Mesenchymal stem cell (in vitro differentiated cells and primary cell): Measurements from ENCODE around the gene ALAS2.

Experiments
- DNase-seq: peaks from one replicate; pipeline ENCODE4 v3.0.0-alpha.2; 2013
- H2AFZ ChIP-seq: one replicate; pipeline ENCODE4 v1.6.1; 2013; ENCODE audit warnings: low read depth, mild to moderate bottlenecking, control low read depth, inconsistent platforms, low read length, moderate library complexity
- H2AK5ac ChIP-seq: 2 replicates; pipeline ENCODE4 v1.6.1; 2013; ENCODE audit warnings: low read length, moderate library complexity, mild to moderate bottlenecking, inconsistent platforms; ENCODE audit not compliant: severe bottlenecking
- H2BK120ac ChIP-seq: one replicate; pipeline ENCODE4 v1.6.1; 2013; ENCODE audit warnings: low read depth, mild to moderate bottlenecking, inconsistent platforms, low read length, moderate library complexity
- H2BK12ac ChIP-seq, 2 experiments: one replicate each; pipeline ENCODE4 v1.6.1; 2013; ENCODE audit warnings: inconsistent platforms in 2 of 2, low read length in 2 of 2, mild to moderate bottlenecking in 2 of 2, moderate library complexity in 2 of 2, control low read depth in 1 of 2
- H2BK15ac ChIP-seq: one replicate; pipeline ENCODE4 v1.6.1; 2013; ENCODE audit warnings: mild to moderate bottlenecking, low read depth, inconsistent platforms; ENCODE audit not compliant: poor library complexity, severe bottlenecking
- H2BK5ac ChIP-seq: 2 replicates; pipeline ENCODE4 v1.6.1; 2013; ENCODE audit warnings: low read depth, mild to moderate bottlenecking, low read length, control low read depth, inconsistent platforms; ENCODE audit not compliant: poor library complexity, severe bottlenecking
- H3K14ac ChIP-seq, 2 experiments: one replicate each; pipeline ENCODE4 v1.6.1; 2013; ENCODE audit warnings: inconsistent platforms in 2 of 2, low read length in 2 of 2, control low read depth in 1 of 2, mild to moderate bottlenecking in 1 of 2, moderate library complexity in 1 of 2
- H3K18ac ChIP-seq, 2 experiments: one replicate each; pipeline ENCODE4 v1.6.1; 2013; ENCODE audit warnings: inconsistent platforms in 2 of 2, low read length in 2 of 2, control low read depth in 1 of 2, low read depth in 1 of 2, mild to moderate bottlenecking in 1 of 2
- H3K23ac ChIP-seq, 2 experiments: one replicate each; pipeline ENCODE4 v1.6.1; 2013; ENCODE audit warnings: inconsistent platforms in 2 of 2, low read length in 2 of 2, mild to moderate bottlenecking in 2 of 2, moderate library complexity in 2 of 2, control low read depth in 1 of 2
- H3K27ac ChIP-seq: 2 replicates; pipeline ENCODE4 v1.5.1; 2013; ENCODE audit warnings: mild to moderate bottlenecking, moderate library complexity, low read length, control low read depth, inconsistent platforms; ENCODE audit not compliant: poor library complexity, severe bottlenecking
- H3K27me3 ChIP-seq, 2 experiments: 2 replicates each; pipeline versions ENCODE4 v1.6.1 to v1.7.0; 2013; ENCODE audit warnings: low read length in 2 of 2, mild to moderate bottlenecking in 2 of 2, moderate library complexity in 2 of 2, control low read depth in 1 of 2, inconsistent platforms in 1 of 2; ENCODE audit not compliant: control insufficient read depth in 1 of 2, insufficient read depth in 1 of 2
- H3K36me3 ChIP-seq, 2 experiments: 2 replicates each; pipeline versions ENCODE4 v1.6.1 to v1.7.0; 2013; ENCODE audit warnings: low read length in 2 of 2, control low read depth in 1 of 2, inconsistent platforms in 1 of 2, low read depth in 1 of 2, mild to moderate bottlenecking in 1 of 2; ENCODE audit not compliant: insufficient read depth in 2 of 2, control insufficient read depth in 1 of 2
- H3K4ac ChIP-seq, 2 experiments: one replicate each; pipeline ENCODE4 v1.6.1; 2013; ENCODE audit warnings: inconsistent platforms in 2 of 2, low read length in 2 of 2, mild to moderate bottlenecking in 2 of 2, moderate library complexity in 2 of 2, control low read depth in 1 of 2, low read depth in 1 of 2
- H3K4me1 ChIP-seq: 2 replicates; pipeline ENCODE4 v1.6.1; 2013; ENCODE audit warnings: low read depth, low read length, control low read depth; ENCODE audit not compliant: control insufficient read depth, insufficient read depth
- H3K4me2 ChIP-seq: 2 replicates; pipeline ENCODE4 v1.6.1; 2013; ENCODE audit warnings: low read length, mild to moderate bottlenecking, inconsistent platforms; ENCODE audit not compliant: poor library complexity, severe bottlenecking
- H3K4me3 ChIP-seq, 2 experiments: 2 replicates each; pipeline versions ENCODE4 v1.5.1 to v1.7.0; 2013; ENCODE audit warnings: low read length in 2 of 2, mild to moderate bottlenecking in 2 of 2, control low read depth in 1 of 2, low read depth in 1 of 2; ENCODE audit not compliant: insufficient read depth in 1 of 2
- H3K79me1 ChIP-seq: replicated peaks from 2 replicates; pipeline ENCODE4 v1.6.1; 2013; ENCODE audit warnings: mild to moderate bottlenecking, control low read depth, low read length, inconsistent platforms; ENCODE audit not compliant: poor library complexity, severe bottlenecking
- H3K9ac ChIP-seq: 2 replicates; pipeline ENCODE4 v1.7.0; 2013; ENCODE audit warnings: mild to moderate bottlenecking, low read length, moderate library complexity
- H3K9me3 ChIP-seq: 2 replicates; pipeline ENCODE4 v1.7.0; 2013; ENCODE audit warnings: mild to moderate bottlenecking, low read length; ENCODE audit not compliant: control insufficient read depth
- H4K8ac ChIP-seq: one replicate; pipeline ENCODE4 v1.6.1; 2013; ENCODE audit warnings: inconsistent platforms, mild to moderate bottlenecking, low read length, moderate library complexity
- H4K91ac ChIP-seq: one replicate; pipeline ENCODE4 v1.6.1; 2013; ENCODE audit warnings: mild to moderate bottlenecking, low read length, inconsistent platforms
- WGBS: methylation state at CpG from one replicate; pipeline ENCODE4 v1.1.7; 2013; ENCODE audit warnings: mixed read lengths; 5-methylcytosine and 5-hydroxymethylcytosine counted together

The ALAS2 gene

GRCh38 chrX:55028040-55028439 is 2.7 kb downstream of the ALAS2 start:
- H2BK12ac ChIP-seq: no peak overlapping the region
- no peaks in the 10 kb centered on the region for H3K79me1 ChIP-seq
- H3K4me3 ChIP-seq: no peak overlapping the region
- peaks cover 0 to 44% of the 10 kb centered on the region in 2 experiments for H3K27me3 ChIP-seq
- H3K9ac ChIP-seq: no peak overlapping the region
- H3K4me1 ChIP-seq: no peaks in the 10 kb centered on the region
- no peak overlapping the region for H3K14ac ChIP-seq
- no peak overlapping the region for H3K23ac ChIP-seq
- no peak overlapping the region for H3K18ac ChIP-seq
- H2BK5ac ChIP-seq: no peak overlapping the region
- no peak overlapping the region for H4K8ac ChIP-seq
- H2AK5ac ChIP-seq: no peak overlapping the region
- 72% methylated on average over 2 of the region's 4 CpGs for WGBS
- no peak overlapping the region for H2AFZ ChIP-seq
- H3K27ac ChIP-seq: no peak overlapping the region
- no peaks in the 10 kb centered on the region for H3K9me3 ChIP-seq
- no peak overlapping the region for H3K4ac ChIP-seq
- no peak overlapping the region for H2BK15ac ChIP-seq
- H3K4me2 ChIP-seq: no peak overlapping the region
- H2BK120ac ChIP-seq: no peak overlapping the region
- DNase-seq: no peak
- no peaks in the 10 kb centered on the region for H3K36me3 ChIP-seq
- no peak overlapping the region for H4K91ac ChIP-seq

- no peak overlapping the region for H3K4ac ChIP-seq
- no peak overlapping the region for H3K4me3 ChIP-seq
- H2AFZ ChIP-seq: no peak overlapping the region
- H3K36me3 ChIP-seq: no peaks in the 10 kb centered on the region
- H2BK15ac ChIP-seq: no peak overlapping the region
- H4K91ac ChIP-seq: no peak overlapping the region
- H3K23ac ChIP-seq: no peak overlapping the region
- no peak overlapping the region for H2AK5ac ChIP-seq
- H3K9ac ChIP-seq: no peak overlapping the region
- H3K27me3 ChIP-seq: peaks cover 0 to 36% of the 10 kb centered on the region in 2 experiments
- no peak overlapping the region for H3K27ac ChIP-seq
- H3K14ac ChIP-seq: no peak overlapping the region
- H3K18ac ChIP-seq: no peak overlapping the region
- WGBS: 70% methylated on average over 2 of the region's 2 CpGs
- no peak overlapping the region for H4K8ac ChIP-seq
- H3K9me3 ChIP-seq: no peaks in the 10 kb centered on the region
- no peak overlapping the region for H2BK120ac ChIP-seq
- no peaks in the 10 kb centered on the region for H3K4me1 ChIP-seq
- no peak for DNase-seq
- no peak overlapping the region for H2BK5ac ChIP-seq
- H3K4me2 ChIP-seq: no peak overlapping the region
- no peak overlapping the region for H2BK12ac ChIP-seq
- no peaks in the 10 kb centered on the region for H3K79me1 ChIP-seq
Measured at GRCh38 chrX:55026840-55027239, 3.9 kb downstream of the ALAS2 start.

GRCh38 chrX:55026143-55026542 is 4.6 kb downstream of the ALAS2 start:
- H3K27ac ChIP-seq: no peak overlapping the region

GRCh38 chrX:55014897-55015299 is 15.9 kb downstream of the ALAS2 start:
- H3K9me3 ChIP-seq: no peaks in the 10 kb centered on the region
- H3K79me1 ChIP-seq: no peaks in the 10 kb centered on the region
- WGBS: 89% methylated on average over 4 of the region's 4 CpGs
- H4K8ac ChIP-seq: no peak overlapping the region
- H3K27me3 ChIP-seq: peaks cover 0 to 42% of the 10 kb centered on the region in 2 experiments
- no peak overlapping the region for H3K4me3 ChIP-seq
- H2BK15ac ChIP-seq: no peak overlapping the region
- no peak overlapping the region for H3K27ac ChIP-seq
- no peak overlapping the region for H3K4me2 ChIP-seq
- H3K18ac ChIP-seq: no peak overlapping the region
- H2BK120ac ChIP-seq: no peak overlapping the region
- H3K4ac ChIP-seq: no peak overlapping the region
- no peak overlapping the region for H2BK12ac ChIP-seq
- H3K4me1 ChIP-seq: no peaks in the 10 kb centered on the region
- no peak overlapping the region for H3K9ac ChIP-seq
- H3K14ac ChIP-seq: no peak overlapping the region
- no peak overlapping the region for H4K91ac ChIP-seq
- H3K36me3 ChIP-seq: no peaks in the 10 kb centered on the region
- H3K23ac ChIP-seq: no peak overlapping the region
- no peak for DNase-seq
- H2BK5ac ChIP-seq: no peak overlapping the region
- no peak overlapping the region for H2AFZ ChIP-seq
- no peak overlapping the region for H2AK5ac ChIP-seq

More at GRCh38 chrX:55026143-55026542, 4.6 kb downstream of the ALAS2 start:
- Histone ChIP-seq H4K8ac (no peak overlapping the region), H3K27me3 (peaks cover 0 to 38% of the 10 kb centered on the region in 2 experiments), H3K4me3 (no peak overlapping the region), H3K36me3 (no peaks in the 10 kb centered on the region), H3K18ac (no peak overlapping the region), H2AK5ac (no peak overlapping the region), H2BK12ac (no peak overlapping the region), H3K9me3 (no peaks in the 10 kb centered on the region), H3K4me2 (no peak overlapping the region), H2BK5ac (no peak overlapping the region), H2BK120ac (no peak overlapping the region), H3K4ac (no peak overlapping the region), H3K9ac (no peak overlapping the region), H3K79me1 (no peaks in the 10 kb centered on the region), H3K23ac (no peak overlapping the region), H3K14ac (no peak overlapping the region), H3K4me1 (no peaks in the 10 kb centered on the region), H4K91ac (no peak overlapping the region), H2BK15ac (no peak overlapping the region), H2AFZ (no peak overlapping the region)
- DNase-seq: no peak
